ENCODE results near the gene SPATA17.

The SPATA17 gene

GRCh38 chr1:217917281-217917887, 286.2 kb downstream of the SPATA17 start:
- DNase-seq (ENCODE audit: low spot score) = no peak

- DNase-seq (ENCODE audit: low spot score) = no peak
Observed at GRCh38 chr1:217919683-217920388, 288.7 kb downstream of the SPATA17 start.
